Astrocyte of the hippocampus (primary cell): ENCODE results near the gene GFOD2.

Experiments used
- DNase-seq: peaks from one replicate; pipeline ENCODE4 v3.0.0; 2011; ENCODE audit warnings: low read depth, low spot score

The GFOD2 gene

DNA sequence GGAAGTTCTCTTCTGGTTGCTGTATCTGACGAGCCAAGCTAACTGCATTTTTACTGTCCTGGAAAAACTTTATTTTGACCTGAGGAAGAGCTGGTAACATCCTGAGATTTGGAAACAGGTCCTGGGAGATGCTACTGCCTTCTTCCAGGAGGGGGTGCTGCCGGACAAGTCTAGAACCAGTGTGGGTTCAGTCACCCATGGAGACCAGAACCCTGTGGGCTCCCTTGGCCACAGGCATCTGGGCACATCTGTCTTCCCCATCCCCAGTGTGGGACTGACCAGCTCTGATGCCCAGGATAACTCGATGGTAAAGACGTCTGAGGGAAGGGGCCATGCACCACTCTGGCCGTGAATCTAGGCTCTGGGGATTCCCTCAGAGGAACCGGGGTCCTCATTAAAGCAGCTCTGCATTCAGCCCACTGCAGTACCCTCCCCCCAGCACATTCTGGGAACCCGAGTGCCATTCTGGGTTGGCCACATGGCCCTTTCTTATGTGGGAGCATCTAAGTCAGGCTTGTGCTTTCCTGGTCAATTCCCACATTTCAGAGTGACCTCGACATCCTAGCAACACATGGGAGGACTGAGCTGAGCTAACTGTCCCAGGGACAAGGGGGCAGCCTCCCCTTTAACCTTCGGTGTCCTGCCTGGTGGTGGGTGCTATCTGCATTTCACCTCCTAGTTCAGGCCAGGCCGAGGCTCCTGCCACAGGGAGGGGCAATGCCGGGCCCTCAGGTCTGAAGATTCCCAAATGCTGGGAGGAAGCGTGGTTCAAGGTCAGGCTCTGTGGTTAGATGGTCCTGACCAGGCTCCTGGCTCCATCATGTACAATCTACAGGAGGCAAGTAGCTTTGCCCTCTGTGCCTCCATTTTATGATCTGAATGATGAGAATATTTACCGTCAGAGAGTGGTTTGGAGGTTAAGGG lies 46.1 kb downstream of the GFOD2 start:
- peak; percentile 79 for DNase-seq

DNA sequence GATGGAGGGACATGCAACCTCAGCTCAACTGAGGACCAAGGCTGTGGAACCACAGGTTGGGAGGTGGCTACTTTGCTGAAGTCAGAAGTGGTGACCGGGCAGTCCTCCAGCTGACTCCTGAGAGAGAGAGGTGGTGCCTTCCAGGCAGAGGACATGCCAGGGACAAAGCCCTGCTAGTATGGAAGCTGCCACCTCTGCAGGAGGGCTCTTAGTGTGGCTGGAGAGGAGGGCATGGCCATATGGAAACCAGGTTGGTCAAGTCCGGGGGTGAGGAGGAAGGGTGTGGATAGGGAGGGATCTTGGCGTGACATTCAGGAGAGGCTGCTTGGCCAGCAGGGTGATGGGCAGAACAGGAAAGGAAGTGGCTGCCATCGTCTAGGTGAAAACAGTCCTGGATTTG lies 46.8 kb downstream of the GFOD2 start:
- DNase-seq, result no peak

DNA sequence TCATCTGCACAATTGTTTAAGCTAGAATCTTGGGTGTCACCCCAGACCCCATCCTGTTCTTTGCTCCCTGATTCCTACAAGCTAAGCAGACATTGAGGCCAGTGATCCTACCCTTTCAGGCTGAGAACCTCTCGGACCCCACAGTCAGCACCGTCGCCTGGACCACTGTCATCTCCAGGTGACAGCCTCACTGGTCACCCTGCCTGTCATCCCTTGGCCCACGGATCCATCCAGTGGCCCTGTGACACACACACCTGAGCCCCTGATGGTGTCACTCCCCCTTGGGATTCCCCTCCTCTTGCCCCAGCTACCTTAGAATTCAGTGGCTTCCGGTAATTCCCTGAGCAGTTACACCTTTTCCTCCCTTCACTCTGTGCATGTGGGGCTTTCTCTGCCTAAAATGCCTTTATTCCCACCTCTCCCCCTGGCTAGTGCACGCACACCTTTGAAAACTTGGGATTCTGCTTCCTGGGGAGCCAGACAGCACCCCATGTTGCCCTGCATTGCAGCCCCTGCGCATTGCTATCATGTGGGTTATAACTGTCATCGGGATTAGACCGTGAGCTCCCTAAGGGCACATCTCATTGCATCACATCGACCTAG lies 49.5 kb downstream of the GFOD2 start:
- DNase-seq, result no peak

DNA sequence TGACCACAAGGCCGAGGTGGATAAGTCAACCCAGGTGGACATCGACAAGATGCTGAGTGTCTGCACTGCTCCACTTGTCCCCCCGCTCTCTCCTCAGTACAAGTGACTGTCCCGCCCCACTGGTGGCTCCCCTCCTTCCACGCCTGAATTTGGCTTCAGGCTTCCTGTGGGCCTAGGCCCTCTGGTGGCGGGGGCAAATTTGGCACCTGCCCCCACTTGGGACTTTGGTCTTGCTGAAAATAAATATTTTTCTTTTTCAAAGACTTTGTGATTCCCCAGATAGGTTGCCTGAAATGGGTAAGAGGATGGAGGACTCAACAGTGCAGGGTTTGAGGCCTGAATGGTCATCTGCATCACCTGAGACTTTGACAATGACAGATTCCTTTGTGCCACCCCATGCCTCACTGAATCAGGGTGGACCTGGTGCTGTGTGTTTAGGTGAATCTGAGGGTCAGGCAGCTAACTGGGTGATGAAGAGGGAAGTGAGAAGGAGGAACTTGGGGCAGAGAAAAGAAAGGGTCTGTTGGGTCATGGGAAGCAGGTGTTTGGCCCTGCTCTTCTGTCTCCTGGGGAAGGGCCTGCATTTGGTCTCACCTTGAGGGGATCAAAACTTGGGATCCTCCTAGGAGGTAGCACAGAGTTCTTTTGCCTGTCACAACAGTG lies 50.5 kb downstream of the GFOD2 start:
- no peak for DNase-seq

DNA sequence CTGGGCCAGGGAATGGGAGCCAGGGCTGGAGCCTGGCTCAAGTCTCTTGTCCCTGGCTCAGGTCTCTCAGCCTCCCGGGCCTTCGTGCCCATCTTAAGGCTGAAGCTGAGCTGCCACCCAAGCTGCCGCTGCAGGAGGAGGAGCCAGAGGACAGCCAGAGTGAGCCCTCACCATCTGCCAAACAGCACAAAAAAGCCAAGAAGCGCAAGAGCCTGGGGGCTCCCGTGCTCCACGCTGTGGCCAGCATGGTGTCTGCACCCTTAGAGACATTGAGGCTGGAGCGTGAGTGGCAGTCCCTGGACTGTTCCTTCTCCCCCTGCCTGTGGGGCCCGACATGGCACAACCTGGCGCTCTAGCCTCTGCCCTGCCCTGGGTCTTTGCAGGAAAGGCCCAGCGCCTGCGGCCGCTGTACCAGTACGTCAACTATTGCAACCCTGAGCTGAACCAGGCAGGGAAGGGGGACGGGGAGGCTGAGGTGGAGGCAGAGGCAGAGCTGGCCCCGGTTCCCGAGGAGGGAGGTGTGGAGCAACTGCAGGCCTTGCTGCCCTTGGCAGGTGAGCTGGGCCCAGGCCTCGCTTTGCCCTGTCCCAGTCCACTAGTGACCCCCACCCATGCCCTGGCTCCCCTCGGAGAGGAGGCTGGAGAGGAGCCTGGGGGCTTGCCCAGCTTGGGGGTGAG lies 51.2 kb downstream of the GFOD2 start:
- peak; percentile 97 for DNase-seq

DNA sequence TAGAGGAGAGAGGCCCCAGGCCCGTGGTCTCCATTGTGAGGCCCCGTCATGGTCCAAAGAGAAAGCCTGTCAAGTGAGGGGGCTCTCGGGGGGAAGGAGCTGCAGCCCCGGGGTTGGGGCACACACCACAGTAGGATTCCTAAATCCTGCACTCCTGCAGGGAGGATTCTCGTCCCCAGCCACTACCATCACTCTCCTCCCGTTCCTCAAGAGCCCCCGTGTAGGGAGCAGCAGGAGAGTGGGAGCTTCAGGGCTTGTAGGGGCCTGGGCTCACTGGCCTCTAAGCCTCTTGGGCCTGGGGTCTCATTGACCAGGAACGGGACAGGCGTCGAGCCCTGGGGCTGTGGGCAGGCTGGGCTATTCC lies 51.7 kb downstream of the GFOD2 start:
- no peak for DNase-seq

DNA sequence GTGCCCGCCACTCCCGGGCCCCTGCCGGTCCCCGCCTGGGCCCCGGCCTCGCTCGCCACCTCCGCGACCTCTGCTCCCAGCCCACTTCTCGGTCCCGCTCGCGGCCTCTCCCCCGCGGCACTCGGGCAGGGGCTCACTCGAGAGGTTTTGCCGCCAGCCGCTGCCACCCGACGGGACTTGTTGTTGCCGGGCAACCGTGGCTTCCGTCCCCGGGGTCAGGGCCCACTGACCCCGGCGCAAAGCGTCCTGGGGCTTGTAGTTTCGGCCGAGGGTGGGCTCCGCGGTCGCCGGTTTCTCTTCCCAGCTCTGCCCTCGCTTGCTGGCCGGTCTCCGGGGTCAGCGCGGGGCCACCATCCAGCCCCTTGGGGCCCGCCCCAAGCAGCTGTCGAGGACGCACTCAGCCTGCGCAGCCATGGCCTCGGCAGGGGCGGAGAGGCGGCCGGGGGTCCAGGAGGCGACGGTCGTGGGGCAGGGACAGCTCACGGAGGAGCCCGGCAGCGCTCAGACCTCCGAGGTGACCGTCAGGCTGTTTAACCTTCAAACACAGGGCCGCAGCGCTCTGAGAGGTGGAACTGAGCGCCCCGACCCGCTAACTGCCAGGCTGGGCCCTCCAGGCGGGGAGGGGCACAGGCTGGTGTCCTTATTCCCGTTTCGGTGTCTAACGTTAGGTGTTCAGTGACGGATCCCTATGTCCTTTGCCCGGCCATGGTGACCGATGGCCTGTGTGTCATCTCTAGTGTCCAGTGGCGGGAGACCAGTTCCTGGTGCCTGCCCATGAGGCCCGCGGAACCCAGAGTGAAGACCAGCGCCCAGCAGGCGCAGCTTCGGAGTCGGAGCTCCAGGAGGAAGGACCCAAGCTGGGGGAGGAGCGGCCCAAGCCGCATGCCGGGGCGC lies 52.3 kb downstream of the GFOD2 start, which contains the start of the genes C16orf86 and ENKD1:
Gene C16orf86 (plus strand): TSS at position 256 of the 894 bp plus-strand sequence. CDS start 157 bp downstream, at position 413.
Gene ENKD1 (minus strand): TSS at position 192 of the 894 bp plus-strand sequence. CDS start 308 bp downstream, outside the sequence.
- DNase-seq, result peak; percentile 88

DNA sequence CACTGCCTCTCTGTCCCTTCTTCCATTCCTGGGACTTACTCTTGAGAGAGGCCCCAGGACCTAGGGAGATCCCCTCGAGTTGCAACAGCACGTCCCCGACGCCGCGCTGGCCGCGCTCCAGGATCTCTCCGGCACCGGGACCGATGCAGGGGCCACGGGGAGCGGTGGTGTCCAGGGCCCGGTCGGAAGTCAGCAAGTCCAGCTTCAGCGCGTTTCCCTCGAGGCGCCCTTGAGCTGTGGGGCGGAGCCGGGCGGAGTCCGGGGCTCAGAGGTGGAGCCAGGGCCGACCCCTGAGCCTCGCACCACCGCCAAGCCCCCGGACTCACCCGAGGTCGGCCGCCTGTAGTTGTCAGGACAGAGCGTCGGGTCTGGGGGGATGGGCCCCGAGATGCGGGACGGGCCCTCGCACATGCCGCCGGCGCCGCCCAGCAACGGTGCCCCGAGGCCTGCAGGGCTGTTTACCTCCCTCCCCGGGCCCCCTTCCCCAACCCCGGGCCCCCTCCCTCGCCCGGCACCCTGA lies 53.0 kb downstream of the GFOD2 start:
- DNase-seq, result peak; percentile 41

DNA sequence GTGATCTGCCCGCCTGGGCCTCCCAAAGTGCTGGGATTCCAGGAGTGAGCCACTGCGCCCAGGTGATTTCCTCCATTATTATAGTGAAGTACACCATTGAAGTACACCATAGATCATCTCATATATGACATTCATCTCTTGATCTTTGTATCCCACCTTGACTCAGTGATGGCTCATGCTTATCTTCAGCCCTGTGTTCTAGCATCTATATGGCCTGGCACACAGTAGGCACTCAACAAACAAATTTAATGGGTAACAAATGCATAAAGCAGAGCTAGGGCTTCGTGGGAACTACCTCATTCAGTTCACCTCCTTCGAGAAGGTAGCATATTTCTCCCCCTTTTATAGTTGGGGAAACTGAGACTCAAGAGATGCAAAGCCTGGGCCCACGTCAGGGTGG lies 53.5 kb downstream of the GFOD2 start:
- no peak for DNase-seq

DNA sequence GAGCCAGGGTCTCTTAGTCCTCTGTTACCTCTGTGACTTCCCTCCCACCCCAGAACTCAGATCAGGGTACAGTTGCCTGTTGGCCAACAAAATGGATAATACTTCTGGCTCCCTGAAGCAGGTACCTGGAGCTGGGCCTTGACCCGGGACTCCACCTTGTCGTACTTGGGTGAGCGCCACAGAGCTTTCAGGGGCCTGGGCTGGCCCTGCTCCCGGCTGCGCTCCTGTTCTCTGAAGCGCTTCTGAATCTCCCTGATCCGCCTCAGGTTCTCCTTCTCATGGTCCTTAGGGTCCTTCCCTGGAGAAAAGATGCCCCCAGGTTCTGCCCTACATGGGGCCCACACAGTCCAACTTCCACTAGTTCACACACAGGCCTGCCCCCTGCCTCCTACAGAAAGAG lies 54.2 kb downstream of the GFOD2 start:
- no peak for DNase-seq

DNA sequence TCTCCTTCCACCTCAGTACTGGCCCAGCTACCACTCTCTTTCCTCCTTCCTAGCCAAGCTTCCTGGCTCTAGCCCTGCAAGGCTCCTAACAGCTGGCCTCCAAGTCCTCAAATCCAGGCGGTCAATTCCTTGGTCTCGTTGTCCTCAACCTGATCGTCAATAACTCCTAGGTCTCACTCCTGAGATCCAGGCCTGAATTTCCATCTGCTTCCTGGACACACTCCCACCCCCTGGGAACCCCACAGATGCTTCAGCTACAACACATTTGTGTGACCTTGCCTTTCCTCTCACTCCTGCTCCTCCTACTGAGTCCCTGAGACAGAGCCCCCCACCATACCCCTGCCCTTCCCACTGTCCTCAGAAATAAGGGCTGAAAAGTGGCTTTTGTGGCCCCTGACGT lies 54.9 kb downstream of the GFOD2 start:
- DNase-seq, result no peak

DNA sequence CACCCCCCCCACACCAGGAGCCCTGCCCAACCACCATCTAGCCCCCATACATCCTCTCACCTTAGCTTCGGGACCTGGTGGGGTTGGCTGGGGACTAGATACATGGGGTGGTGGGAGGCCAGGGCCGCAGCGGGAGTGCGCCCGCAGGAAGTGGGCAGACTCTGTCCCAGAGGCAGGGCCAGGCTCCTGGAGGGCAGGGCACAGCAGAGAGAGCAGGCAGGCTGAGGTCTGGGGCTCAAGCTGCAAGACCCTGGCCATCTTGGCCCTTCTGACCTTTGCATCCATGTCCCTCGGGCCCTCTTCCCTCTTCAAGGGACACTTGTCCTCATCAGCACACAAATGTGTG lies 55.3 kb downstream of the GFOD2 start:
- DNase-seq, result no peak

DNA sequence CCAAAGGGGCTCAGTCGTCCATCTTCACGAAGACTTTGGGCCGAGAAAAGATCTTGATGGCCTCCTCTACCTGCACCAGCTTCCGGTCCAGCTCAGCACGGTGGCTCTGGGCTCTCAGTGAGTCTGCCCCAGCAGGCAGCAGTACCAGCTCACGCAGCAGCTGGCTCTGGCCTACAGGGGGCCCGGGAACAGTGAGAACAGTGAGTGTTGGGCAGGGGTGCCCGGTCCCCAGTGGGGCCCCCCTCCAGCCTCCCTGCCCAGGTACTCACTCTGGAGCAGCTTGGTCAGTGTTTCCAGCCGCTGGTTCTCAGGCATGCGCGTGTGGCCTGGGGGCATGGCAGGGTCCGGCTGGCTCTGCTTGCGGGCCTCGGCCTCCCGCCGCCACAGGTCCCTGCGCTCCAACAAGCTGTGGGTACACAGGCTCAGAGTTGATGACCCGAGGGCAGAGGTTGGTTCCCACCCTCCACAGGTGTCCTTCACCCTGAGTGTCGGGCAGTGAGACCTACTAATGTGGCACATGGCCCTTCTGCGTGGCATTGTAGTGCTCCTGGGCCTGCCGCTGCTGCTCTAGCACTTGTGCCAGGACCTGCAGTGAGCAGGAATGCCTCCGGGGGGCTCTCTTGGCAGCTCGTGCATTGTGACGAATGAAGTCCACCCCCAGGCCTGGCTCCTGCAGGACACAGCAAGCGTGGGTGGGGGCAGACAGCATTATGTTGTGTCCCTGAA lies 55.8 kb downstream of the GFOD2 start:
- no peak for DNase-seq

DNA sequence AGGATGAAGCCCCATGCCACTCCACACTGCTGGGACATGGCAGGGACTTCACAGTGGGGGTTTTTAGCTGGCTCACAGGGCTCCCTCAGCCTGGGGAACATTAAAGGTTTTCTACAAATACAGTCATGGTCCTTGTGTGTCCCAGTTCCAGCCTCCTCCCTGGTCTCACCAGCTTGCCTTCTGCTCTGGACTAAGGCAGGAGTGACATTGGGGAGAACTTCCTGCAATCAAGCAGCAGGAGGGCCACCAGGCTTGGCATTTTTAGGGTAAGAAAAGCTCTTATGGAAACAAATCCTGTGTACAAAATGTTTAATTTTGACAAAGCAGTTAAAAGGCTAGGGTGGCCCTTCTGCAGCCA lies 56.5 kb downstream of the GFOD2 start:
- DNase-seq, result no peak

DNA sequence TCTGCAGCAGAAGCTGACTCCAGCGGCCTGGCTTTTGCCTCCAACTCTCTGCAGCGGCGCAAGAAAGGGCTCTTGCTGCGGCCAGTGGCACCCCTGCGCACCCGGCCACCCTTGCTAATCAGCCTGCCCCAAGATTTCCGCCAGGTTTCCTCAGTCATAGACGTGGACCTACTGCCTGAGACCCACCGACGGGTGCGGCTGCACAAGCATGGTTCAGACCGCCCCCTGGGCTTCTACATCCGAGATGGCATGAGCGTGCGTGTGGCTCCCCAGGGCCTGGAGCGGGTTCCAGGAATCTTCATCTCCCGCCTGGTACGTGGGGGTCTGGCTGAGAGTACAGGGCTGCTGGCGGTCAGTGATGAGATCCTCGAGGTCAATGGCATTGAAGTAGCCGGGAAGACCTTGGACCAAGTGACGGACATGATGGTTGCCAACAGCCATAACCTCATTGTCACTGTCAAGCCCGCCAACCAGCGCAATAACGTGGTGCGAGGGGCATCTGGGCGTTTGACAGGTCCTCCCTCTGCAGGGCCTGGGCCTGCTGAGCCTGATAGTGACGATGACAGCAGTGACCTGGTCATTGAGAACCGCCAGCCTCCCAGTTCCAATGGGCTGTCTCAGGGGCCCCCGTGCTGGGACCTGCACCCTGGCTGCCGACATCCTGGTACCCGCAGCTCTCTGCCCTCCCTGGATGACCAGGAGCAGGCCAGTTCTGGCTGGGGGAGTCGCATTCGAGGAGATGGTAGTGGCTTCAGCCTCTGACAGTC lies 57.0 kb downstream of the GFOD2 start:
- no peak for DNase-seq

DNA sequence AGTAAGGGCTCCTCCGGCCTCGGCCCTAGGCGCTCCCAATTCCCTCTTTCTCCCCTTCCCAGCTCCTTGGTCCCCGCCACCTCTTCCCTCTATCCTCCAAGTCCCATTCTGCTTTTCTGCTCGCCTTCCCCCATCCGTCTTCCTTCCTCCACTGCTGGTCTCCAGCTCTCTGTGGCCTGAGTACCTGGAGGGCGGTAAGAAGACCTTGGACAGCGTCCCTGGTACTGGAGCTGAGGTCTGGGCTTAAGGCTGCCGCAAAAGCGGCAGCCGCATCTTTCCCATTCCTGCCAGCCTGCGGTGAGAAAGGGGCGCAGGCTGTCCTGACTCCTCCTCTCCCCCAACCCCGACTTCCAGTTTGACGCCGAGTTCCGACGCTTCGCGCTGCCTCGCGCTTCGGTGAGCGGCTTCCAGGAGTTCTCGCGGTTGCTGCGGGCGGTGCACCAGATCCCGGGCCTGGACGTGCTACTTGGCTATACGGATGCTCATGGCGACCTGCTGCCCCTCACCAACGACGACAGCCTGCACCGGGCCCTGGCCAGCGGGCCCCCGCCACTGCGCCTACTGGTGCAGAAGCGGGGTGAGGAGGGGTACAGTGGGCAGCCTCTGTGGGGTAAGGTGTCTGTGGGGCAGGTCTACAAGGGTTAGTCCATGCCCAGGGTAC lies 57.9 kb downstream of the GFOD2 start:
- DNase-seq, result peak; percentile 80

DNA sequence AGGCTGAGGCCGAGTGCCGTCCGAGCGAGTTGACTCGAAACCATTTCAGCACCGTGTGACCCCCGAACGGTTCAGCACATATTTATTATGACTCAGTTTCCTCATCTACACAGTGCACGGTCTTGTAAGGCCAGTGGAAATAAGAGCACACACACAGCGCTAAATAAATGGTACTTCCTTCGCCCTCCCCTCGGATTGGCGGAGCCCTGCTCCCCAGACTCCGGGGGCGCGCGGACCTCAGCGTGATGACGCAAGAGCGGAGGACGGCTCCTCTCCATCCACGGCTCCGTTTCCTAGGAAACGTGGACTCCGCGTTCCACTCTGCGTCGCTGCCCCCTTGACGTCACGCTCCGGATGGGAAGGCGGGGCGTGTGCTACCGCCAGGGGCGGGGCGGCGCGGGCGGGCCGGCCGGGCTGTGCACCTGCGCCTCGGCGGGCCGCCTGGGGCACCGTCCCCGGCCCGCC lies 58.5 kb downstream of the GFOD2 start, which contains the start of gene PARD6A:
Gene PARD6A (plus strand): TSS at position 397 of the 465 bp plus-strand sequence. CDS start 79 bp downstream, outside the sequence.
- DNase-seq, result peak; percentile 98
